CD4-positive, alpha-beta T cell treated with Interleukin-17A for 4 hours (primary cell): ENCODE results near the gene LIPE.

Source experiments
- DNase-seq: peaks from one replicate; pipeline ENCODE4 v3.0.0-alpha.2; 2020; ENCODE audit warnings: mixed read lengths

The LIPE gene

DNA sequence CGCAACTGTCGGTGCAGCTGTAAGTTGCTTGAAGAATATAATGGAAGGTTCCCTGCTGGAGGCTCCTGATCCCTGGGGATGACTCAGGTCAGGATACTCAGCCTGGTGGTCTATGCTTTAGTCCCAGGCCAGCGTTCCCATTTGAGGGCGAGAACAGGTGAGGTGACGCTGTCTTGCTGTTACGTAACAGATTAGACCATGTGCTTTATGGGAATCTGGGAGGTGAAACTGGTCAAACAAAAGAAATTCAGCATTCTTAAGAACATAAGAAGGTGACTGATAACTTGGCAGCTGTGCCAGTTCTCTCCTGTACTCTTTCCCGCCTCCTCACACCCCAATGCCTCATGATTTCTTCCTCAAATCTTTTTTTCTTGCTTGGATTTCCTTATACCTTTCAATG lies 15.6 kb upstream of the LIPE start, which contains the start of gene CXCL17:
TSS of gene CXCL17 (minus strand) at position 114 of the 400 bp plus-strand sequence. CDS start 114 bp downstream, outside the sequence.
- no peak for DNase-seq

DNA sequence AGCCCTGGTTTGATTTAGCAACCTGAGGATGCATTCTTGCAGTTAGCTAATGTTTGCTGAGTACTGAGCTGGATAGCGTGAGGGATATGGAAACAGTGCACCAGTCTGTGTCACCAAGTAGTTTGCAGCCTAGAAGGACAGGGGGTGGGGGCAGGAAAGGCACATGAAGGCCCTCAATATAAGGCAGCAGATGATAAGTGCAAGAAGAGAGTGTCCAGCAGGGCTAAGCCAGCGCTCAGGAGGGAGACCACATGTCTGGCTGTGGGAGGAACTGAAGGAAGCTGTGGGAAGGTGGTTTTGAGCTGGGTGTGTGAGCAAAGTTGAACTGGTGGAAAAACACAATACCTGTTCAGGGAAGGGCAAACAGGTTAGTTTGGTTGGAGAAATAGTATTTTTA lies 13.9 kb upstream of the LIPE start:
- DNase-seq: peak; percentile 25

DNA sequence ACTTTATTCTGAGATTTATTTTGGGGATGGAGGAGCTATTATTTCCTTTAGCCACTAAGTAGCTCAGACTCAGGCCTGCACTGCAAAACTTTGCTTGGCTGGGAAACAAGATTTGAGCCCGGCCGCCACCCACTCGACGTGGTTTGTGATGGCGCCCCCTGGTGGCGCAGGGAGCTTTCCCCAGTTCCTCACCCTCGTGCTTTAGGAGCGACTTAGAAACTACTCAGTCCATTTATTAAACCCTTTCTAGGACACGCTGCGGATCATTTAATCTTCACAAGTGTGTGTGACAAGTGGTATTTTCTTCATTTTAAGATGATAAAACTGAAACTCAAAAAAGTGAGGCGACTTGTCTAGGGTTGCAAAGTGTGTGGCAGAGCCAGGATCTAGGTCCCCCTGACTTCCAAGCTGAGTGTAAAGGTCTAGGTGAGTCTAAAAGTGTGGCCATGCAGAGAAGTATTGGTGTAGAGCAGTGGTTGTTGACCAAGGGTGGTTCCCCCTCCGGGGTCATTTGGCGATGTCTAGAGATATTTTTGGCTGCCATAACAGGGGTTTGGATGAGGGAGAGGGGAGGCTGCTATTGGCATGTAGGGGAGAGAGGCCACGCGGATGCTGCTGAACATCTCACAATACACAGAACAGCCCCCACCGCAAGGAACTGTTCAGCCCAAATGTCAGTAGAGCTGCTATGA lies 13.3 kb upstream of the LIPE start:
- peak; percentile 90 for DNase-seq

DNA sequence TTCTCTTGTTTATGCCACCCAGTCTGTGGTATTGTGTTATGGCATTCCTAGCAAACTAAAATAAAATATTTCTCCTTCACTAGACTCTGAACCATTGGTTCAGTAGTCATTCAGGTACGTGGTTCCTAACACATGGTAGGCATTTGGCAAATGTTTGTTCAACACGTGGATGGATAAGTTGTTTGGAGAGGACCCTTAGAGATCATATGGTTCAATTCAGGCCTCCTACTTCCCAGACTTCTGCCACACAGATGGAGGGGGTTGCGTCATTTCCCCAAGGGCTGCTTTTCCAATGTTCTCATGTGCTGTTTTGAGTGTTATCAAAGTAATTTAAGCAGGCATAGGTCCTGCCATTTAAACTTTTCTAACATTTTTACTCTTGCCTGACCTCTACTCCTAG lies 8.8 kb upstream of the LIPE start:
- no peak for DNase-seq

DNA sequence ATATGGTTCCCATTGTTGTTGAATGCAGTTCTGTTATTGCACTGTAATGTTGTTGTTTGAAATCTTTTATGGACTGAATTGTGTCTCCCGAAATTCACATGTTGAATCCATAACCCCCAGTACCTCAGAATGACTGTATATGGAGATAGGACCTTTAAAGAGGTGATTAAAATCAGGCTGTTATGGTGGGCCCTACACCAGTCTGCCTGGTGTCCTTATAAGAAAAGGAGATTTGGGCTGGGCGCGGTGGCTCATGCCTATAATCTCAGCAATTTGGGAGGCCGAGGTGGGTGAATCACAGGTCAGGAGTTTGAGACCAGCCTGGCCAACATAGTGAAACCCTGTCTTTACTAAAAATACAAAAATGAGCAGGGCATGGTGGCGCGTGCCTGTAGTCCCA lies 8.1 kb upstream of the LIPE start:
- no peak for DNase-seq

DNA sequence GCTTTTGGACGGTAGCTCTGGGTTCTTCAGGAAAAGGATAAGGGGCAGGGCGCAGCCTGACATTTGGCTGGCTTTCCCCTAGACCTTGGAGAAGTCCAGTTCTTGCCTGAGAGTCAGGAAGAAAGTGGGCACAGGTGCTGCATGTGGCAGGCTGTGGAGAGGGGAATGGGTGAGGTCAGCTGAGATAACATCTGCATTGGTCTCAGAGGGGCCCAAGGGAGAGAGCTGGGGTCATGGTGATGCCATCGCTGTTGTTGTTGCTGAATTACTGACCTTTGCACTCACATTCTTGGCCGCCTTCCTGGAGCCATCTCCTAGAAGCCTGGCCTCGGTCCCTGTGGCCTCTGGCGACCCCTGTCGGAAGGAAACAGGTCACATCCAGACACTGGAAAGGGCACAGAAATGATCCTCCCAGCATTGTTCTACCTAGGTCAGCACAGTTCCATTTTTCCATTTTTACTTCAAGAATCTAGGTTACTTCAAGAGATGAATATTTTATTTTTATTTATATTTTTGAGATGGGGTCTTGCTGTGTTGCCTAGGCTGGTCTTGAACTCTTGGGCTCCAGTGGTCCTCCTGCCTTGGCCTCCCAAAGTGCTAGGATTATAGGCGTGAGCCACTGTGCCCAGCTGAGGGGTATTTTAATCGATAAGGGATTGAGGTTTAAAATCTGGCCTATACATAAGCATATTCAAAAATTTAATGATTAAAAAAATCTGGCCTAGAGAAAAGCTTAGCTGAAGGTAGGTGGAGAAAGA lies 6.5 kb upstream of the LIPE start:
- peak; percentile 82 for DNase-seq

DNA sequence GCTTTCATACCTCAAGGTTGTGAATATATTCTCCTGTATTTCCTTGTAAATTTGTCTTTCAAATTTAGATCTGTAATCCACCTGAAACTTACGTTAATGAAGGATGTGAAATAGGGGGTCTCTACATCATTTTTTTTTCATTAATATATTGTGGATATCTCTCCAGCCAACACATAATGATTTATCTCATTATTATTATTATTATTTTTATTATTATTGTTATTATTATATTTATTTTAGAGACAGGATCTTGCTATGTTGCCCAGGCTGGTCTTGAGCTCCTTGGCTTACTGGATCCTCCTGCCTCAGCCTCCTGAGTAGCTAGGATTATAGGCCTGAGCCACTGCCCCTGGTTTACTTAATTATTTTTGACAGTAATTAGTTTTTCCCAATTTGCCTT lies 4.3 kb upstream of the LIPE start:
- DNase-seq: no peak

DNA sequence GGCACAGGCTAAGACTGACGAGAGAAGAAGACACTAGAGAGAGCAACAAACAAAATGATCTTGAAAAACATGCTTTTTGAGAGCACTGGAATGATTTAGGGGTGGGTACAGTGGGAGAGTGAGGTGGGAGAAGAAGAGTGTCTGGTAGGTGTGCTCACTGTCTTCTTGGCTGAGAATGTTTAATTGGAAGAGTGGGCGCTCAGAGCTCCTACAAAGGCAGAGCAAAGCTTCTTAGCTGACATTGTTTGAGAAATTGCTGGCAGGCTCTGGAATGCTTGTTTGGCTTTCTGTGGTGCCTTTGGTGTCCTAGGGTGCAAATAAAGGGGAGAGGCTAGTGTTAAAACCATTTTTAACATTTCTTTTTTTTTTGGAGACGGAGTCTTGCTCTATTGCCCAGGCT lies 1.5 kb upstream of the LIPE start:
- DNase-seq: no peak

DNA sequence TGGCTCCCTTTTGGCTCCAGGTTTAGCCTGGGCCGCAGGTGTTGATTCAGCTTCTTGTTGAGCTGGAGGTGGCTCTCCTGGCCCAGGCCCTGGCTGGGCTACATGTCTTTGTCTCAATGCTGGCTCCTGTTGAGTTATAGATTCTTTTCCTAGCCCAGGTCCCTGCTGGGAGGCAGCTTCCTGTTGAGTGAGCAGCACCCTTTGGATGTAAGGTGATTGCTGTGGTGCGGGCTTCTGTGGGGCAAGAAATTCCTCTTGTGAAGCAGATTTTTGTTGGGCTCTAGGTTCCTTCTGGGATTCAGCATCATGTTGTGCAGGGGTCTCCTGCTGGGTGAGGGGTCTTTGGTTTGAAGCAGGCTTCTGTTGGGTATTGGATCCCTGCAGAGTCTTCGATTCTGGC lies 545 bp downstream of the LIPE start:
- DNase-seq: no peak

DNA sequence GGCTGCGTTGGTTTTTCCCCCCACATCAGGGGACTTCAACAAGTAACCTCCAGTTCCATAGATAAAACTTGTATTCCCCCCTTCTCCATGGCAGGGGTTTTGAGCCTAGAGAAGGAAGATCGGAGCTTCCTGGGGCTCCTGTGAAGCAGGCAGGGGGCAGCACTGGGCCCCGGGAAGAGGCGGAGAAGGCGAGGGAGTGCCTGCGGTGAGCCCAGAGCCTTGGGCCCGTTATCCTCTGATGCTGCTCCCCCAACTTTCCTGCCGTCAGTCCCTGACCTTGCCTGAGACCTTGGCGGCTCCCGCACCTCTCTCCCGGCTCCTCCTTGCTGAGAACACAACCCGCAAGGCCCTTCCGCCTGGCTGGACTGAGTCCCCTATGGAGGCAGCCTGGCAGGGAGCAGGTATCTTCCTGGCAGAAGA lies 2.5 kb downstream of the LIPE start:
- no peak for DNase-seq

DNA sequence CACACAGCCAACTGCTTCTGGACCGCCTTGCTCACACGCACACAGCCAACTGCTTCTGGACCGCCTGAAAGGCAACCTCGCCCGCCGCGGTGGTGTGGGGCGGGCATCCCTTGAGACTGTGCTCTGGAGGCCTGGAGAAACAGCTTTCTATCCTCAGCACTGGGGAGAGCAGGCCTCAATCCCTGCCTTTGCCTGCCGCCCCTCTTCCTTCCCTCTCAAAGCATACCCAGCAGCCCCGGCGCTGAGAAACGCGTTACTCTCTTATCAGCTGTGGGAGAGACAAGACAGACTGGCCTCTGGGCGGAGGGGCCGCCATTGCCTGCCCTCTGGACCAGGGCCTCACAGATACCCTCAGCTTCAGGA lies 2.9 kb downstream of the LIPE start:
- no peak for DNase-seq

DNA sequence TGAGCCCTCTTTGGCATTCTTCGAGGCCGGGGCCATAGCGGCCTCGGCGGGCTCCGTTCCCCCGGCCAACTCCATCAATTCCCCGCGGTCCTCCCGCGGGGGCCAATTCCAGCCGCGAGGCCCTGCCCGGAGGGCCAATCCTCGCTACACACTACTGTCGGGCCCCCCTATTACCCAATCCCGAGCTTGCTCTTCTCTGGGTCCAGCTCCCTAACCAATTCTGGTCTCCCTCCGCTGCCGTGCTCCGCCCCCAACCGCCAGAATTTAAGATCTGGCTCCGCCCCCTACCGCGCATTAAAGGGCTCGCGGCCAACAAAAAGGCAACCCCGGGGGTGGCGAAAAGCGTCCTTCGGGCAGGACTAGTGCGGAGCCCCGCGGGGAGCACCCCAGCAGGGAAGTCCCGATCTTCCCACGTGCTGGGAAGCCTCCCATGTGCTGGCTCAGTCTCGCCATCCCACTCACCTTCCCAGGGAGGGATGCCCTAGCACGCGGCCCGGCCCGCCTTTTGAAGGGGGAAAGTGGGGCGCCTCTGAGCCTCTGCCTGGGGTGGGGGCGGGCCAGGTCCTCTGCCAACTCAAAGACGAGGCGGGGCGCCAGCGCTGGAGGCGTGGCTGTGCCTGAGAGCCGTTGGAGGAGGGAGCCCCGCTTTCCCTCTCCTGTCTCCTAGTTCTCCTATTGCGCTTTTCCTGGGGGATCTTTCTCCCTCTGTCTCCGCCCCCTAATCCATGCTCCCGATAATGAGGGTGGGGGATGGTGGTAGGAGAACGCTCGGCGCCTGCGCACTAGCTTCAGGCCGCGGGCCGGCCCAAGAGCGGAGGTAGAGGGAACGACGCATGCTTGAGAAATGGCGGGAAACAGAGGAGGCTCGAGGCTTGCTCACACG lies 3.5 kb downstream of the LIPE start:
- DNase-seq: peak; percentile 96

DNA sequence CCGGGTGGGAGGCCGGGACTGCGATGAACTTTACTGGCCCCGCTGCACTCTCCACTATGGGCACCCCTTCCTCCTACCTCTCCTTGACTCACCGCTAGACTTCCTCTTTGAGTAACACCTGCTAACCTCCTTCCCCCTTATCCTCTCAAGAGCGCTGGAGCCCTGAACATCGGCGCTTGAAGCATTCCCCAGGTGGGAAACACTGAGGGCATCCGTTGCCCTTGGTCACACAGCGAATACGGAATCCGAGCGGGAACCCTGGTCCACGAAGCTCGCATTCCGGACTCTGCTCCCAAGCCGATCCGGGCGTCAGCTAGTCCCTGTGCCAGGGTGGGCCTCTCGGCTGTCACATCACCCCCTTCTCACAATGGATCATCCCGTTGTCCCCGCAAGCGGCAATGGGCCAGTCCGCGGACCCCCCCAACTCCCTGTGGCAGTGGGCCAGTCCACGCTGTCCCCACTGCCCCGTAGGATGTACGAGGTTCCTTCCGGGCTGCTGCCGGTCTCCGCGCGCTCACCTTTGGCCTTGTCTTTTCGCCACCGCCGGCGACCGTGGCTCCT lies 4.2 kb downstream of the LIPE start:
- peak; percentile 61 for DNase-seq

DNA sequence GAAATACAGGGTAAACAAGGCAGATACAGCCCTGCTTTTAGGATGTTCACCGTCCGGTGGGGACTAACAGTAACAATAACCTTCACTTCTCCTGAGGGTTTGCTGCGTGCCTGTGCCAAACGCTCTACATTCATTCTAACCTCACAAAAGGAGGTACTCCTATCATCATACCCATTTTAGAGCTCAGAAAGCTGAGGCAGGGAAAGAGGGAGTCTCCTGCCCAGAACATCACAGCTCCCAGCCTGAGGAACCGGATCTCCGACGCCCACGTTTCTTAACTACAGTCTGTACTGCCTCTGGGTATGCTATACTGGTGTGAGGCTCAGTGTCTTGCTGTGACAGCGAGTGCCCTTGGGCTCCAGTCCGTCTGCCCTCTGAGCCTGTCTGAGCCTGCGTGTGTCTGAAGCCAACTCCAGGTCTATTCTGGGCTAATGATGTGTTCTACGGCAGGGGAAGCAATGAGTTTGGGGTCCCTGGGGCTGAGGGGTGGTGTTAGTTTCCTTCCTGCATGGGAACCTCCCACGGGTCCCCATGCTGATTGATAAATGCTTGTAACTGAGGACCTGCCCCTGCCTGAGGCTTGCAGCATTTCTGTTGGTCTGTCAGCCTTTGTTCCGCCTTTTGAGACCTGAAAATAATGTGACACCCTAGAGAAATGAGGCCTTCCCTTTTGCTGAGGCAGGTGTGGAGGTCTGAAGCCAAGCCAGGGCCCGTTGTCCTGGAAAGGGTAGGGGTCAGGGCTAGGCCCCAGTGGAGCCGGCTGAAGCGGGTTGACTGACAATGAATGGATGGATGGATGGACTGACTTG lies 4.9 kb downstream of the LIPE start:
- DNase-seq: no peak

DNA sequence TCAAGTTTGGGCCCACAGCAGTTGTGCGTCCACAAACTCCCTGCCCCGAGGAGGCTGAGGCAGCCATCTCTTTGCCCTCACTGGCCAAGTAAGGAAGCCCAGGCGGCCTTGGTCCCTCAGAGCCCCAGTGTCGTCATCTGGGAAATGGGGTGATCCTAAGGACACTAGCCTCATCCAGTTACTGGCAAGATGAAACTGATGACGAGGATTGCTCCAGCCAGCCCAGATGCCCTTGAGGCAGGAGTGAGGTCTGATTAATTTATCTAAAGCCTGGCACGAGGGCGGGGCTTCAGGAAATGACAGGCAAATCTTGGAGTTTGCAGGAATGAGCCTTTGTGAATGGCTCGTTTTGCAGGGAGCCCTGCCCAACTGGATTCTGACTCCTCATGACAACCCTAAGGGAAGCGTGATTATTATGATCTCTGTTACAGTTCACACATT lies 5.6 kb downstream of the LIPE start:
- DNase-seq: no peak

DNA sequence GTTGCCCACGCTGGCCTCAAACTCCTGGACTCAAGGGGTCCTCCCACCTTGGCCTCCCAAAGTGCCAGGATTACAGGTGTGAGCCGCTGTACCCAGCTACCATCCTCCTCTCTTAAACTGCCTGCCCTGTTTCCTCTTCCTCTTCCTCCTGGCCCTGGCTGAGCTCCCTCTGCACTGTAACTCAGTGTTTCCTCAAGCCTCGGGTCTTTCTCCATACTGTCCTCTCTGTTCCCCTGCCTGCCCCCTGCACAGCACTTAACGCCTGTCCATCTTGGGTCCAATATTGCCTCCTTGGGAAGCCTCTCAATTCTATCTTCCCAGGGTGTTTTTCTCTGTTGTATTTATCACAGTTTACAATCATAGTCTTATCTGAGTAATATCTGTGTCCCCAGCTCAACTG lies 6.1 kb downstream of the LIPE start:
- no peak for DNase-seq

DNA sequence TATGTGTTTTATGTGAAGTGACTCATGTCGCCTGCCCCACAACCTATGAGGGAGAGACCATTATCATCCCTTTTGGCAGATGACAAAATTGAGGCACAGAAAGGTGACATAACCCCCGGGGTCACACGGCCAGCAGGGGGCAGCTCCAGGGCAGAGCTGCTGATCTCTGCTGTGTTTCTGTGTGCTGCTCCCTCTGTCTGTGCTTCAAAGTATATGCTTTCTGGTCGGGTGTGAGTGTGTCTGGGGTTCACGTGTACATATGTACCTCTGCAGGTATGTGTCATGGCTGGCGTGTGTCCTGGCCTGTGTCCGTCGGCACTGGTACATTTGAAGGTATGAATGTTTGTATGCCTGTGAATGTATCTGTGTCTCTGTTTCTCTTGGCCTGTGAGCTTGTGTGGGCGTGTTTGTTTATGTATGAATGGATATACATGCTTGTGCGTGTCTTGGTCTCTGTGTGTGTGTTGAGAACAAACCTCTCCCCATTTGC lies 7.1 kb downstream of the LIPE start:
- DNase-seq: peak; percentile 87

DNA sequence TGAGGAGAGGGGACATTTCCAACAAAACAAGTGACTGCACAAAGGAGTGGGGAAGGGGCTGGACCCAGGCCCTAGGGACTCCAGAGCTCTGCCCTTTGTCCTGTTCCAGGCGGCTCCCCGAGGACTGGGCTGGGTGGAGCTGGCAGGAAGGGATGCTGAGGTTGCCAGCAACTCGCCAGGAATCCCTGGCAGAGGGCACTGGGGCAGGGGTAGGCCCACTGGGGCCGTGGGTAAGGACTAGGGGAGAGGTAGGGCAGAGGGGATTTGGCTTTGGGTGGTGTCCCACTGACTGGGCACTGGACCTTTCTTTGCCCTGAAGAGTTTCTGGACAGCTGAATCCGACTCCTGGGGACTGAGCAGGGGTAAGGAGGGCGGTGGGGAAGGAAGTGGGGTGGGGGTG lies 7.9 kb downstream of the LIPE start:
- no peak for DNase-seq

DNA sequence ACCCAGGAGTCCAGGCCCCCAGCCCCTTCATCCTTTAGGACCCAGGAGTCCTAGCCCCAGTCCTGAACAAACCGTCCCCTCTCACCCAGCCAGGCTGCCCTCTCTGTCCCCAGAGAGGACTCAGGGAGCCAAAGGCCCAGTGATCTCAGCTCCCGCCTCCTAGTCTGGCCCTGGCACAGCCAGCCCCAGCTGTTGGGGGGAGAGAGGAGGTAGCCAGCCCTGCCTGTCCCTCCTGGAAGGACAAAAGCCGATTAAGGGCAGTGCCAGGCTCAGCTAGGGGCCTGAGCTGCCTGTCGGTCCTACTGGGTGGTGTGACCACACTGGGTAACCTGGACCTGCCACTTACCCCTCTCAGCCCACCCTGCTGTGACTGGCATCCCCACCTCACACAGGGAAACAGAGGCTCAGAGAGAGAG lies 14.5 kb downstream of the LIPE start:
- no peak for DNase-seq

DNA sequence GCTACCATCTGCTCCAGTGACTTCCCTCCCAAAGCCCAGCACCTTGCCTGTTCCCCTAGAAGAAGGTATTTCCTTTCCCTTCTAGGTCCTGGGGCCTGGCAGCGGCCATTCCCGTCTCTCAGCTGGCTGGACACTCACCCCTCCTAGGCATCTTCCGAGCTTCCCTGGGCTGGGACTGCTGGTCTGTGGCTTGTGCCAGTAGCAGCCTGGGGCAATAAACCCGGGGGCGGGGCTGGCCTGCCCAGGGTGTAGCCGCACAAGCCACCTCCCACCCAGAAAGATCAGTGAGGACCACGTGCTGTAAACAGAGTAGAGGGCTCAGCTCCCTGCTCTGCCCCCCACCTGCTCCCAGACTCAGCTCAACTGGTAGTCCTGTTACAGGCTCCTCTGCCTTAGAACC lies 15.0 kb downstream of the LIPE start:
- no peak for DNase-seq

DNA sequence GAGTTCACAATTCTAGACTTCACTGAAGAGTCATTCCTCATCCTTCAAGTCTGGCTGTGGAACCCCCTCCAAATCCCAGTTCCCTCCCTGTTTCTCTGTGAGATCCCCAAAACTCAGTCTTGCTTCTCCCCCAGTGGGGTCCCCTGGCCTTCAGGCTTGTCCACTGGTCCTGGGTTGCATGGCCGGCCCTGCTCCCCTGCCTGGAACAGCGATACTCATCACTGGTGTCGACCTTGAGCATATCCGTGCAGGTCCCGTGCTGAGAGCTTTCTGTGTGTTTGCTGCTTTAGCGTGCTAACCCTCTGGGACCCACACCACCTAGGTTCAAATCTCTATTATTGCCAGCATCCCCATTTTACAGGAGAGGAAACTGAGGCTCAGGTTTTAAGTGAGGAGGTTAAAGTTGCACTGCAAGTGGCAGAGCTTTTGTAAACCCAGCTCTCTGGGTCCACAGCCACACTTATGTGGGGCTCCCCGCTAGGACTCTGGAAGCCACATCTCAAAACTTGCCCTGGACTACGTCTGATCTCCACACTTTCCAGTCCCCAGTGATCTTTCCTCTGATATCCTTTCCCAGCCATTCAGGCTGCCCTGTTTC lies 15.5 kb downstream of the LIPE start:
- DNase-seq: no peak

DNA sequence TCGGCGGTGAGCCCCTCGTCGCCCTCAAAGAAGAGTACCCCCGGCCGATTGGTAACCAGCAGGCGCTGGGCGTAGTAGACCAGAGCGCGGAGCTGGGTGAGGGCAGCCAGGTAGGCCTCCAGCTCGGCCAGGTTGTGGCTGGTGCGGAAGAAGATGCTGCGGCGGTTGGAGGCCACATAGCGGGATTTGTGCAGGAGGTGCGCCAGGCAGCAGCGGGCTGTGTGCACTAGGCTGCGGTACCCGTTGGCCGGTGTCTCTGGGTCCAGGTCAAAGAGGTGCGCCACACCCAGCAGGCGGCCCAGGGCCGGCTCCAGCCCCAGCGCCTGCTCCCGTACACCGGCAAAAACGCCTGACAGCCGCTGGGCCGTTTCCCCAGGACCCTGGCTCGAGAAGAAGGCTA lies 16.8 kb downstream of the LIPE start:
- DNase-seq: no peak
